GM12878 (cell line): ENCODE results near the gene NKIRAS2. TPM values are rescaled to one million over a fixed set of nuclear protein-coding genes. Genes with fewer than 3 reads are reported as not detected.

Source experiments
- ATF7 ChIP-seq: fragments of 450-650 bp; IDR thresholded peaks from 2 replicates; pipeline ENCODE4 v1.6.1; 2016; ENCODE audit warnings: low read depth, mild to moderate bottlenecking
- BRCA1 ChIP-seq: IDR thresholded peaks from 2 replicates; pipeline ENCODE4 v1.6.1; 2011; ENCODE audit warnings: low read depth, low read length, improper control_type of control experiment
- IKZF2 ChIP-seq, 2 experiments: fragments of 450-650 bp; IDR thresholded peaks; 2 replicates each; pipeline ENCODE4 v1.6.1; 2017; ENCODE audit warnings: mild to moderate bottlenecking in 2 of 2, moderate library complexity in 2 of 2
- MTA2 ChIP-seq: fragments of 450-650 bp; IDR thresholded peaks from 2 replicates; pipeline ENCODE4 v1.6.1; 2016; ENCODE audit warnings: low read depth, mild to moderate bottlenecking, moderate library complexity
- NKRF ChIP-seq: fragments of 450-650 bp; conservative IDR thresholded peaks from 2 replicates; pipeline ENCODE4 v1.6.1; 2017; ENCODE audit warnings: mild to moderate bottlenecking, moderate library complexity
- PAX8 ChIP-seq: fragments of 450-650 bp; IDR thresholded peaks from 2 replicates; pipeline ENCODE4 v1.6.1; 2017; ENCODE audit warnings: mild to moderate bottlenecking, moderate library complexity
- PML ChIP-seq: IDR thresholded peaks from 2 replicates; pipeline ENCODE4 v1.6.1; 2012; ENCODE audit warnings: low read length, inconsistent platforms
- STAT1 ChIP-seq: fragments of 450-650 bp; conservative IDR thresholded peaks from 2 replicates; pipeline ENCODE4 v1.6.1; 2014; ENCODE audit warnings: antibody characterized with exemption, mild to moderate bottlenecking
- YBX1 ChIP-seq: fragments of 450-650 bp; IDR thresholded peaks from 2 replicates; pipeline ENCODE4 v1.6.1; 2016; ENCODE audit warnings: antibody characterized with exemption
- ZNF622 ChIP-seq: fragments of 450-650 bp; IDR thresholded peaks from 2 replicates; pipeline ENCODE4 v1.6.1; 2017; ENCODE audit warnings: mild to moderate bottlenecking, inconsistent platforms
- polyA plus RNA-seq, 11 experiments: library from polyadenylated mRNA; depleted of rRNA in 4 of 11; unstranded in 6 of 11; stranded (reverse) in 5 of 11; fragments of >200 nt; fragmentation: Nextera tagmentation in 4 of 11; fragmentation: Illumina TruSeq in 1 of 11; extraction: Ambion mirVana in 4 of 11; extraction: Trizol in 1 of 11; gene quantifications; 1 replicate in 1 of 11; 2 replicates in 10 of 11; pipeline versions ENCODE4 v1.2.1 to v1.2.3, GENCODE V29; 2011 to 2016; ENCODE audit warnings: inconsistent platforms in 2 of 11, missing spikeins in 2 of 11, low read depth in 1 of 11
- total RNA-seq, 4 experiments: library from RNA; depleted of rRNA in 3 of 4; stranded (reverse); fragments of >200 nt in 3 of 4; fragmentation: Illumina TruSeq in 1 of 4; extraction: Trizol in 1 of 4; gene quantifications; 2 replicates each; pipeline versions ENCODE4 v1.2.1 to v1.2.3, GENCODE V29; 2013 to 2021
- TF ChIP-seq, protein P1 (sequence below): fragments of 450-650 bp; IDR thresholded peaks from 2 replicates; pipeline ENCODE4 v1.6.1; 2017; ENCODE audit warnings: mild to moderate bottlenecking, low read depth, inconsistent platforms; ENCODE audit not compliant: poor library complexity, severe bottlenecking
- TF ChIP-seq, protein P2 (sequence below): IDR thresholded peaks from 2 replicates; pipeline ENCODE4 v1.6.1; 2011; ENCODE audit warnings: low read depth, mild to moderate bottlenecking, low read length, moderate library complexity, borderline replicate concordance; ENCODE audit errors: extremely low read depth

Gene NKIRAS2
- total and polyA plus RNA-seq, 10 of the 15 experiments (the other 5 are each of a cell fraction or from before 2014, with no cell fraction given) = 6.4 to 49.7 (median 27.2) TPM

- TF ChIP-seq NKRF = no peak
- TF ChIP-seq, protein P1, sequence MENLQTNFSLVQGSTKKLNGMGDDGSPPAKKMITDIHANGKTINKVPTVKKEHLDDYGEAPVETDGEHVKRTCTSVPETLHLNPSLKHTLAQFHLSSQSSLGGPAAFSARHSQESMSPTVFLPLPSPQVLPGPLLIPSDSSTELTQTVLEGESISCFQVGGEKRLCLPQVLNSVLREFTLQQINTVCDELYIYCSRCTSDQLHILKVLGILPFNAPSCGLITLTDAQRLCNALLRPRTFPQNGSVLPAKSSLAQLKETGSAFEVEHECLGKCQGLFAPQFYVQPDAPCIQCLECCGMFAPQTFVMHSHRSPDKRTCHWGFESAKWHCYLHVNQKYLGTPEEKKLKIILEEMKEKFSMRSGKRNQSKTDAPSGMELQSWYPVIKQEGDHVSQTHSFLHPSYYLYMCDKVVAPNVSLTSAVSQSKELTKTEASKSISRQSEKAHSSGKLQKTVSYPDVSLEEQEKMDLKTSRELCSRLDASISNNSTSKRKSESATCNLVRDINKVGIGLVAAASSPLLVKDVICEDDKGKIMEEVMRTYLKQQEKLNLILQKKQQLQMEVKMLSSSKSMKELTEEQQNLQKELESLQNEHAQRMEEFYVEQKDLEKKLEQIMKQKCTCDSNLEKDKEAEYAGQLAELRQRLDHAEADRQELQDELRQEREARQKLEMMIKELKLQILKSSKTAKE = no peak
- no peak for TF ChIP-seq MTA2
- TF ChIP-seq PML = no peak
- TF ChIP-seq YBX1 = no peak
- TF ChIP-seq ZNF622 = no peak
- no peak for TF ChIP-seq IKZF2 (IDR thresholded peaks at IDR 0.05)
- TF ChIP-seq STAT1 = no peak
- TF ChIP-seq, protein P2, sequence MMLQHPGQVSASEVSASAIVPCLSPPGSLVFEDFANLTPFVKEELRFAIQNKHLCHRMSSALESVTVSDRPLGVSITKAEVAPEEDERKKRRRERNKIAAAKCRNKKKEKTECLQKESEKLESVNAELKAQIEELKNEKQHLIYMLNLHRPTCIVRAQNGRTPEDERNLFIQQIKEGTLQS = no peak
- no peak for TF ChIP-seq ATF7
- TF ChIP-seq PAX8 = no peak
- no peak for TF ChIP-seq BRCA1
Measured at GRCh38 chr17:42062681-42063080, 42.8 kb downstream of the NKIRAS2 start (continued).
